IgD-negative memory B cell (primary cell): ENCODE results near the gene TFAP2B. TPM values are rescaled to one million over a fixed set of nuclear protein-coding genes. Genes with fewer than 3 reads are reported as not detected.

Experiments used
- H3K27ac Mint-ChIP-seq, 3 donors: one replicate each; pipeline ENCODE4 v1.8.0; 2020 to 2022; ENCODE audit warnings: mild to moderate bottlenecking in 3 of 3, mixed read lengths in 3 of 3, moderate library complexity in 1 of 3
- H3K27me3 Mint-ChIP-seq: one replicate; pipeline ENCODE4 v1.8.0; 2021; ENCODE audit warnings: mixed read lengths
- H3K36me3 Mint-ChIP-seq: one replicate; pipeline ENCODE4 v1.8.0; 2020; ENCODE audit warnings: mild to moderate bottlenecking, mixed read lengths
- H3K4me1 Mint-ChIP-seq, 3 donors: one replicate each; pipeline ENCODE4 v1.8.0; 2020 to 2022; ENCODE audit warnings: mixed read lengths in 3 of 3, mild to moderate bottlenecking in 1 of 3
- H3K4me3 Mint-ChIP-seq, 4 donors: one replicate each; pipeline ENCODE4 v1.8.0; 2020 to 2022; ENCODE audit warnings: mild to moderate bottlenecking in 4 of 4, mixed read lengths in 4 of 4, moderate library complexity in 3 of 4
- H3K9me3 Mint-ChIP-seq, 3 donors: one replicate each; pipeline ENCODE4 v1.8.0; 2020 to 2021; ENCODE audit warnings: mixed read lengths in 3 of 3, mild to moderate bottlenecking in 1 of 3
- polyA plus RNA-seq: library from polyadenylated mRNA; unstranded; fragments of 300-500 nt; fragmentation: Illumina TruSeq; gene quantifications from one replicate; pipeline ENCODE4 v1.2.3, GENCODE V29; 2021

Gene TFAP2B
- polyA plus RNA-seq, 1 donor from 2014 or later = not detected

DNA sequence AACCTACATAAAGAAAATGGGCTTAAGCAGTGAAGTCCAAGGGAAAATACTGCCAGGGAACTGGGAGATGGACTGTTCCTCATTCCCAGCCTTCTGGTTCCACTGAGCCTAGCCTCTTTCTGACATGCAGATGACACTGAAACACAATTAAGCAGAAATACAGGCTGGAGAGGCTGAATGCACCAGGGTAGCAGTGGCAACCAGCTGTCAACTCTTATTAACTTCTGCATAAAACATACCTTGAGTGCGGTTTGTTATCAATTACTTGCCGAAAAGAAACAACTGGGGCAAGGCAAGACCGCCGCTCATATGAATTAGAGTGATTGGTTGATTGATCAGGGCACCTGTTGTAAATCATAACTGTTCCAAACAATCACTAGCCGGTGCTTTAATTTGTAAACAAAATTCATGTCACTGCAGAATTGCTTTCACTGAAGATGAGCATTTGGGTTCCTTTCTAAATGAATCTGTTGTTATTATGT lies 16.3 kb downstream of the TFAP2B start:
- Mint-ChIP-seq H3K36me3 (no peaks in the 10 kb centered on the region), H3K27me3 (peaks cover 45% of the 10 kb centered on the region), H3K4me3 (no peak overlapping the region), H3K4me1 (peaks cover 0 to 1% (median 0%) of the 10 kb centered on the region in 3 donors), H3K27ac (no peak overlapping the region), H3K9me3 (peaks cover 0 to 2% (median 0%) of the 10 kb centered on the region in 3 donors)

DNA sequence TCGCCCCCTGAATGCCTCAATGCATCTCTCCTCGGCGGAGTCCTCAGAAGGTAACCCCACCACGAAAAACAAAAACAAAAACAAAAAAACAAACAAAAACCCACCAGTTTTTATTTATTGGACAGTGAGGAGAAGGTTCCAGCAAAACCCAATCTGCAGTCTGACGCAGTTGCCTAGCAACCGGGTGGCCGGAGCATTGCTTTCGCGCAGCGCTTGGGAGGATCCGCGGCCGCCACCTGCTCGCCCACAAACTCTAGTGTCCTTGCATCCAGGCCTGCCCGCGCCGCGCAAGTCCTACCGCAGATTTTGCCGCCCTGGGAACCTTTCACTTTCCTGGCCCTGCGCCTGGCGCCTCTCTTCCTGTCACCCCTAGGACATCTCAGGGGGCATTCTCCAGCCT lies 17.6 kb downstream of the TFAP2B start:
- H3K27ac Mint-ChIP-seq = peak overlapping the region in 1 of 3 donors; percentile 7

DNA sequence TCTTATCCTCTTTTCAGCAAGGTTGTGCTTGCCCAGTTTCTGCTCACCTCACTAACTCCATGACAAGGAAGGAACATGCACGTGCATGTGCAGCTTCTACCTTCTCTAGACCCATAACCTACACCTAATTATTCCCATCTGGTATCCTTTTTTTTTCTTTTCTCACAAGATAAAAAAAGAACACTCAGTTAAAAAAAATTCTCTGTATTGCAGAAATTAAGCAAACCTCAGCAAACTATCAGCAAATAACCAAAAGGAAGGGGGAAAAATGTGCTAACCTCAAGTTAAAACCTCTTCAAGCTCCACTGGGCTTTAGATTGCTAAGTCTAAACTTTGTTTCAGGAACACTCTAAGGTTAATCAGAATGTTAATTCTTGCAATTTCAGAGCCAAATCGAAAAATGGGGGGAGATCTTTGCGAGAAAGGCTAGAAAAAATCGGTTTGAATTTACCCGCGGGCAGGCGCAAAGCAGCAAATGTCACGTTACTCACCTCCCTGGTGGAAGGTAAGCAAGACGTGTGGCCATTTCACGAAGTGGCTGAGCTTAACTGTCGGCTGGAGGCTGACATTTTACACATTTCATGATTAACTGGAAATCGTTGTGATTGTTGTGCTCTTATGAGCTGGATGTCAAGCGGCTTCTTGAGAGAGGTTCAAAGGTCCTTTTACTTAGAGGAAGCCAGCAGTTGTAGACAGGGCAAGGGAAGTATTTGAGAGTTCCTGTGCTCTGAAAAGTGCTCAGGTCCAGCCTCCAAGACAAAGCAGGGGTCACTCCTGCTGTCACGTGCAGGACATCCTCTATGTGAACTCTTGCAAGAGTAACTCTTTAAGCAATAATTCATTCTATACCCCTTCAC lies 19.1 kb downstream of the TFAP2B start:
- Mint-ChIP-seq H3K36me3 (no peaks in the 10 kb centered on the region), H3K27me3 (peaks cover 61% of the 10 kb centered on the region), H3K9me3 (peaks cover 0 to 2% (median 0%) of the 10 kb centered on the region in 3 donors), H3K4me3 (no peak overlapping the region), H3K4me1 (peaks cover 0 to 1% (median 1%) of the 10 kb centered on the region in 3 donors), H3K27ac (no peak overlapping the region)

More for the DNA sequence above, 17.6 kb downstream of the TFAP2B start:
- Mint-ChIP-seq H3K4me3 (peak overlapping the region in 1 of 4 donors; percentile 80), H3K27me3 (peaks cover 57% of the 10 kb centered on the region), H3K9me3 (peaks cover 0 to 2% (median 0%) of the 10 kb centered on the region in 3 donors), H3K36me3 (no peaks in the 10 kb centered on the region), H3K4me1 (peaks cover 0 to 1% (median 1%) of the 10 kb centered on the region in 3 donors)

DNA sequence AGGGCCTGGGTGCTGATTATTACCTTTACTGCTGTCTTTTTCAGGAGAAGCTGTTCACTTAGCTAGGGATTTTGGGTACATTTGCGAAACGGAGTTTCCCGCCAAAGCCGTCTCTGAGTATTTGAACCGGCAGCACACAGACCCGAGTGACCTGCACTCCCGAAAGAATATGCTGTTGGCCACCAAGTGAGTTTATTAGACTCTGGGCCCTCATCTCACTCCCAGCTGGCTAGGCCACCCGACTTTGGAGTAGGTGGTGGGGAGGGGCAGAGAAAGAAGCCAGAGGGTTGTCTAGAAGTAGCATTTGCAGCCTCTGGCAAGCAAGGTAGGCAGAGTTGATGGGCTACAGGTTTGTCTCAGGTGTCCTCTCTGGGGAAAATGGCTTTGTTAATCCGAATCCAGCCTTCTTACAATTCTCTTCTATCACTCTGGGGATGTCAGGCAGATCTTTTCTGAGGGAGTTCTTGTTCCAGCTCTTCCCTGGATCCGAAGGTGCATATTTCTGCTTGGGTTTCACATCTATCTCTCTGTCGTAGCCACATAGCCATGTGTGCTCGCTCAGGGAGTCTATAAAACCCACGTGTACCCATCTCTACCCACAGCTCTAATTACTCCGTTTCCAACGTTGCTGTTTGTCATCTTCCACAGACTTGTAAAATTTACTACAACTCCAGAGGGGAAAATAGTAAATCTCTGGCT lies 21.6 kb downstream of the TFAP2B start:
- peaks cover 0 to 2% (median 0%) of the 10 kb centered on the region in 3 donors for H3K9me3 Mint-ChIP-seq
- no peaks in the 10 kb centered on the region for H3K36me3 Mint-ChIP-seq
- H3K4me3 Mint-ChIP-seq = no peak overlapping the region
- no peak overlapping the region for H3K27ac Mint-ChIP-seq
- peaks cover 66% of the 10 kb centered on the region for H3K27me3 Mint-ChIP-seq
- H3K4me1 Mint-ChIP-seq = peaks cover 0 to 1% (median 1%) of the 10 kb centered on the region in 3 donors

DNA sequence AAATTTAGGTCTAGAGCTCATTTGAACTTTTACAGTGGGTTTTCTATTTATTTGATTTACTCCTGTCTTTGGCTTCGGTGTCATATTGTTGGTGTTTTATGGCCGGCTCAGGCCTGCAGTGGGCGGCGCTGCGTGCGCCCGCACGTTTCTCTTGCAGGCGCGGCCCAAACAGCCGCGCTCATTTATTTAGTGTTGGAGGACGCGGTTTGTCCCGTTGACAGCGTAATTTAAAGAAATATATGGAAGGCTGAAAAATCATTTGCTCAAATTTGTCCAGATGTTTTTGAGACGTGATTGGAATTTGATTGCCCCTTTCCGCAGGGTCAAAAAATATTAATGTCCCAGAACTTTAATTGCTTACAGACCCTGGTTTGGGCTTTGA lies 22.1 kb downstream of the TFAP2B start:
- H3K4me1 Mint-ChIP-seq = peaks cover 0 to 1% (median 1%) of the 10 kb centered on the region in 3 donors
- no peaks in the 10 kb centered on the region for H3K36me3 Mint-ChIP-seq
- H3K27me3 Mint-ChIP-seq = peaks cover 64% of the 10 kb centered on the region
- no peak overlapping the region for H3K4me3 Mint-ChIP-seq
- peaks cover 0 to 2% (median 0%) of the 10 kb centered on the region in 3 donors for H3K9me3 Mint-ChIP-seq
- no peak overlapping the region for H3K27ac Mint-ChIP-seq

DNA sequence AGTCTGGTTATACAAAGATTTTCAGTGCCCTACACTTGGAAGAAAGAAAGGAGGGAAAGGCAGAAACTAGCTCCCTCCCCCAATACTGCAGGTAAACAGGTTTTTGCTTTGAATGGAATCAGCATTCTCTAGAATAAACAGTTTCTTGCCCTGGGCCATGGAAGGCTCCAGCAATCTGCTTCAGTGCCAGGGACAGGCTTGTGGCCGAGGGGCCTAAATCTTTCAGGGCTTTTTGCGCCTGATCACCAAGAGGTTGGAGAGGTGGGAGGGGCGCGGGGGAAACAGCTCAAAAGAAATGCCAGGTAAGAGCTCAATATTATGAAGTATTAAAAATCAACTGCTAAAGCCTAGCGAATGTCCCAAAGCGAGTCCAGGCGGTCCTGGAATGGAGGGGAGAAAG lies 23.8 kb downstream of the TFAP2B start:
- H3K27me3 Mint-ChIP-seq = peaks cover 68% of the 10 kb centered on the region
- H3K9me3 Mint-ChIP-seq = peaks cover 0 to 2% (median 0%) of the 10 kb centered on the region in 3 donors
- H3K36me3 Mint-ChIP-seq = peaks cover 2% of the 10 kb centered on the region
- H3K4me1 Mint-ChIP-seq = peaks cover 0 to 1% (median under 1%) of the 10 kb centered on the region in 3 donors
- H3K4me3 Mint-ChIP-seq = no peak overlapping the region
- no peak overlapping the region for H3K27ac Mint-ChIP-seq

DNA sequence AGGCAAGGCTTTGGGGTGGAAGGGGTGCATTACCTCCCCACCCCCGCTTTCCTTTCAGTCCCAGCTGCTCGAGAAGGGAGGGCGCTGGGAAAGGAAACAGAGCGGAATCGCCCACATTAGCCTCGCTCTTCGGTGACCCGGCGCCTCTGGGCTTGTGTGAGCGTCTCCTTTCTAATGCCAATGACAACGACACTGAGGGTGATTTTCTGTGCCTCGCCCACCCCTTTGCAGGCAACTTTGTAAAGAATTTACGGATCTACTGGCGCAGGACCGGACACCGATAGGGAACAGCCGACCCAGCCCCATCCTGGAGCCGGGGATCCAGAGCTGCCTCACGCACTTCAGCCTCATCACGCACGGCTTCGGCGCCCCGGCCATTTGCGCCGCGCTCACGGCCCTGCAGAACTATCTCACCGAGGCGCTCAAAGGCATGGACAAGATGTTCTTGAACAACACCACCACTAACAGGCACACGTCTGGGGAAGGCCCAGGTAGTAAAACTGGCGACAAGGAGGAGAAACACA lies 24.3 kb downstream of the TFAP2B start:
- peaks cover 71% of the 10 kb centered on the region for H3K27me3 Mint-ChIP-seq
- H3K36me3 Mint-ChIP-seq = peaks cover 2% of the 10 kb centered on the region
- peak overlapping the region in 1 of 4 donors; percentile 54 for H3K4me3 Mint-ChIP-seq
- H3K4me1 Mint-ChIP-seq = peaks cover 0 to 1% (median 0%) of the 10 kb centered on the region in 3 donors
- H3K9me3 Mint-ChIP-seq = peaks cover 0 to 3% (median 0%) of the 10 kb centered on the region in 3 donors
- H3K27ac Mint-ChIP-seq = no peak overlapping the region

DNA sequence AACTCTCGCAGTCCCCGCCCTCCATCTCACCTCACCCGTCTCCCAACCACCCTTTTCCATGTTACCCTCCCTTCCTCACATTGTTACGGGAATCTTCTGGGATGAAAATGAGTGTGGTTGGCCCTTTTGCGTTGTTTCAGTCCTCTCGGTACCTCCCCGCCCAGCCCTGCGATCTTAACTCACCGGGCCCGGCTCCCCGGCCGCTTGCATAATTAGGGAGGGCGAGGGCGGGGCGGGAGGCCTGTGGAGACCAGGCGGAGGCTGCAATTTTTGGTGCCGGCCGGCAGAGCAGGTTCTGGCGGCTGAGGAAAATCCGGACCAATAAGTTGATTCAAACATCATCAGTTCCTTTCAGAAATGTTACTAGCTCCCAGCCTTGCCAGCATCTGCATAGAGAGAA lies 25.2 kb downstream of the TFAP2B start:
- H3K9me3 Mint-ChIP-seq = peaks cover 0 to 4% (median 0%) of the 10 kb centered on the region in 3 donors
- peaks cover 74% of the 10 kb centered on the region for H3K27me3 Mint-ChIP-seq
- H3K4me1 Mint-ChIP-seq = peaks cover 0 to 1% (median 0%) of the 10 kb centered on the region in 3 donors
- peaks cover 2% of the 10 kb centered on the region for H3K36me3 Mint-ChIP-seq
- no peak overlapping the region for H3K27ac Mint-ChIP-seq
- H3K4me3 Mint-ChIP-seq = peak overlapping the region in 1 of 4 donors; percentile 49

DNA sequence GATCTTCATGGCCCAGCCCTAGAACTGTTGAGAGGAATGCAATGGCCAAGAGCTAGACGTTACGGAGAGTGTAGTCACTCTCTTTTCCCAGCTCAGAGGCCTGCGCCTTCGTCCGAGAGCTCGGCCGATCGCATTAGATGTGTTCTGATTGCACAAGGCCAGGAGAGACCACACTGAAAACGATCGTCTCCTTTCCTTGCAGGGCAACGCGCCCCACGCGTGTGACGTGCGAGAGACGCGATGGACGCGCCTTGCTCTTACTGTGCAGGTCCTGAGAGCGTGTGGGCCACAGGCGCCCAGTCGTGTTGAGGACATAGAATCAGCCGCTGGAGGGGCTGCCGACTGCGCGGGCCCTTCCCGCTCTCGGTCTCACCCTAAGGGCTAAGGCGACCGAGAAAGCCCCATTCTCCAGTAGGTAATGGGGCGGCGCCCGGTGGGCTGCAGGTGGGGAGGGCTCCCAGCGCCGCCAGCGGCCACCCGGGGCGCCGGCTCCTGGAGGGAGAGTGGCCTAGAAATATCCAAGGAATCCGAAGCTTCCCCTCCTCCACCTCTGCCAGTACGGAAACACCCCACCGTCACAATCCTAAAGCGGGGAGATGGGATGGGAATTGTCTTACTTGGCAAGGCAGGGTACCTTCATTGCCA lies 26.9 kb downstream of the TFAP2B start:
- H3K4me3 Mint-ChIP-seq = no peak overlapping the region
- H3K27ac Mint-ChIP-seq = peak overlapping the region in 1 of 3 donors; percentile 53
- H3K9me3 Mint-ChIP-seq = peaks cover 0 to 4% (median 0%) of the 10 kb centered on the region in 3 donors

DNA sequence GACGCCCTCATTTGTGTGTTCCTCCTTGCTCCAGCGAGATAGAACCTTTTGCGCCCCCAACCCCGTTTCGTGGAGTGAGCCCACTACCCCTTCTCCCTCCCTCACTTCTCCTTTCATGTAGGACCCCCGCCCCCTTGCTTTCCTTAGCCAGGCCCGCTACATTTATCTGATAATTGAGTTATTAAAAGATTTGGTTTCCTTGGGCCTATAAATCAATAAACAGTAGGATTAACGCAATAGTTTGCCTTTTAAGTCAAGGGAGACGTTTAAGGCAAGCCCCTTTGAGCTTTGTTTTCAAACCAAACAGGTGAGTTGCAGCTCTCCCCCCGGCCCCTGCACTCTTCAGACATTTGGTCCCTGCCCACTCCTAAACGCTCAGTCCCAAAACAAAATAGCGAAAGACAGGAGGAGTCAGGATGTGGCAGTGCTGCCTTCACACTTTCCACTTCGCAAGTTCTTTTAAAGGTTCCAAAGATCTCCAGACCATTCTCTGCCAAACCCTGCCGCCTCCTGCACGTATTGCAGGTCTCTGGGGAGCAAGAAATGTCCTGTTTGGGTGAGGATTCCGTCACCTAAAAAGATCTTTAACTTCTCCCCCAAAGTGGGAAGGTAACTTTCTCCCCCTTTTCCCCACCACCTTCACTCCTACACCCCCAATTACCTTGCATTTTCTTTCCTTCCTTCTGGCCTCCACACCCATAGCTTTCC lies 27.6 kb downstream of the TFAP2B start:
- H3K36me3 Mint-ChIP-seq = peaks cover 4% of the 10 kb centered on the region
- peaks cover 0 to 4% (median 0%) of the 10 kb centered on the region in 3 donors for H3K9me3 Mint-ChIP-seq
- peaks cover 0 to 2% (median 1%) of the 10 kb centered on the region in 3 donors for H3K4me1 Mint-ChIP-seq
- H3K27me3 Mint-ChIP-seq = peaks cover 74% of the 10 kb centered on the region
- peak overlapping the region in 1 of 3 donors; percentile 66 for H3K27ac Mint-ChIP-seq
- no peak overlapping the region for H3K4me3 Mint-ChIP-seq

More for the DNA sequence above, 26.9 kb downstream of the TFAP2B start:
- Mint-ChIP-seq H3K4me1 (peaks cover 0 to 3% (median 1%) of the 10 kb centered on the region in 3 donors), H3K36me3 (peaks cover 4% of the 10 kb centered on the region), H3K27me3 (peaks cover 78% of the 10 kb centered on the region)

DNA sequence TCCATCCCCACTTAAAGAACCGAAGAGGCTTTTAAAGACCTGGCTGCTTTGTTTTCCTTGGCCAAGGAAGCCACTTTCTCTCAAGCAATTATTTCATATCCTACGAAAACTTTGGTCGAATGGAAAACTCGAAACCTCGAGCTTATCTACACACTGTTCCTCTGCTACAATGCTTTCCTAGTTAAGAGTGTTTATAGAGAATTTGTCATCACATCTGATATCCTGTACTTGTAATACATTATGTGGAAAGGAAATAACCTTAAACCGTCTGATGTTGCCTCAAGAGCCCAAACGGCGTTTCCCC lies 28.1 kb downstream of the TFAP2B start:
- H3K27ac Mint-ChIP-seq = peak overlapping the region in 1 of 3 donors; percentile 66
- H3K4me1 Mint-ChIP-seq = peaks cover 0 to 2% (median 1%) of the 10 kb centered on the region in 3 donors
- no peak overlapping the region for H3K4me3 Mint-ChIP-seq
- H3K9me3 Mint-ChIP-seq = peaks cover 0 to 4% (median 0%) of the 10 kb centered on the region in 3 donors
- H3K27me3 Mint-ChIP-seq = peaks cover 72% of the 10 kb centered on the region
- peaks cover 4% of the 10 kb centered on the region for H3K36me3 Mint-ChIP-seq

DNA sequence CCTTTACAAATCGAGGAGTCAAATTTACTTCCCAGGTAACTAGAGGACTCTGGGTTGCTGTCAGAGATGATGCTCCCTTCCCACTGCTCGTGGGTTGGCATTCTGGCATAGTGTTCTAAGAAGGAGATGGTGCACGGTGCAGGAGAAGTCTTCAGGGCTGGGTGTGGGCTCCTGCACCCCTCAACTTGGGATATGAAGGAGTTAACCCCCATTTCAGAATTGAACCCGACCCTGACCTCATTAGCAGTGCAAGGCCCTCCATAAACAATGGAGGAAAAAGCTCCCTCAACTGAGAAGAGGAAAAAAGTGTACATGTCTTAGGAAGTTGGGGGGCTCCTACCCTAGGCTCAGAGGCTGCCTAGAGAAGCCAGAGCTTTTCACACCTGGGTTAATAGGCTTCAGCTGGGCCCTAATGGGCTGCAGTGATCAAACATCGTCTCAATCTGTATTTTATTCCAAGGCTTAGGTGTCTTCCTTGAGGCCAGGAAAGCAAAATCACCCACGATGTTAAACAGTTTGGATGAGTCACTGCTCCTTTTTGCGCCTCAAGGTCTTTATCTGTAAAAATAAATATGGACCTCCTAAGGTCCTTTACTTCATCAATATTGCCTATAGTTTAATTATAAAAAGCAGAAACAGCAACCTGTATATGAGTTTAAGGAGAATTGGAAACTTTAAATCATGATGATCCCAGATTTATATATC lies 29.4 kb downstream of the TFAP2B start:
- peaks cover 0 to 2% (median 1%) of the 10 kb centered on the region in 3 donors for H3K4me1 Mint-ChIP-seq
- H3K36me3 Mint-ChIP-seq = peaks cover 4% of the 10 kb centered on the region
- H3K4me3 Mint-ChIP-seq = no peak overlapping the region
- H3K9me3 Mint-ChIP-seq = peaks cover 0 to 4% (median 0%) of the 10 kb centered on the region in 3 donors
- peak overlapping the region in 1 of 3 donors; percentile 47 for H3K27ac Mint-ChIP-seq
- H3K27me3 Mint-ChIP-seq = peaks cover 70% of the 10 kb centered on the region

DNA sequence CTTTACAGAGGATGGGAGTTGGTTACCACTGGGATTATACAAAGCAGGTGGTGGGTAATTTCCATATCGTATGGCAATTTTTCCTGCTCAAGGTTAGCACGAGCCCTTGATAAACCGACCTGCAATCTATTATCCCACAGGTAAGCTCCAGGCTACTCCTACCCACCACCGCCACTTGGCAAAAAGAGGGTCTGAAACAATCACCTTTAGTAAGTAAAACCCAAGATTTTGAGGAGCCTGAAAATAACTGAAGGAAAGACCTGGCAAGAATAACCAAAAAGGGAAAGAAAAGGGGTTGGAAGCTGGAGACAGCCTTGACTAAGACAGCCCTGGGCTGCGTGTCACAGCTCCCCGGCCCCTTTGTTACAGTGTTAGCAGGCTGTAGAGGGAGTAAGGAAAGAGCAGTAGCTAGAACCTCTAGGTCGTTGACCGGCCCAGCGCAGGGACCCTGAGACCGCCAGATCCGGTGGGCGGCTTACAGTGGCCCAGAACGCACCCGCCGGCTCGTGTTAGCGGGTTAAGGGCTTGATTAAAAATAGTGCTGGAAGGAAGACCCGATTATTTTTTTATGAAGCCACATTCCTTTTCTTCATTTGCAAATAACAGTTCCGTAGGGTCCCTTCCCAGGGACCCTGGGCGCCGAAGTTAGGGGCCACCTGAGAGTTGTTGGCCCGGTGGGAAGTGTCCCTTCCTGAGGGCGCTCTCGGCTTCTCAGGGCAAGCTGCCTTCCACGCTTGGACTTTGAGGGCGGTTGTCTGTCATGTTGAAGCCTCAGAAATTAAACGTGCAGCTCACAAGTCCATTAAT lies 30.5 kb downstream of the TFAP2B start:
- peaks cover 4% of the 10 kb centered on the region for H3K36me3 Mint-ChIP-seq
- H3K27me3 Mint-ChIP-seq = peaks cover 65% of the 10 kb centered on the region
- H3K27ac Mint-ChIP-seq = peak overlapping the region in 1 of 3 donors; percentile 47
- H3K9me3 Mint-ChIP-seq = peaks cover 0 to 4% (median 0%) of the 10 kb centered on the region in 3 donors
- no peak overlapping the region for H3K4me3 Mint-ChIP-seq
- H3K4me1 Mint-ChIP-seq = peaks cover 0 to 2% (median 1%) of the 10 kb centered on the region in 3 donors
